Naive thymus-derived CD4-positive, alpha-beta T cell (primary cell): ENCODE measurements around the gene HDDC2. TPM values are rescaled to one million over a fixed set of nuclear protein-coding genes. Genes with fewer than 3 reads are reported as not detected.

Experiments
- ATAC-seq: fragments of 150-1000 bp; cut with Tn5 transposase; 2 replicates; pipeline ENCODE4 v1.10.0; 2021; ENCODE audit warnings: mild to moderate bottlenecking, moderate library complexity
- CTCF ChIA-PET: fragments of 350-600 bp; sonication (Branson Sonifier 250); formaldehyde crosslinking; loops from one replicate; lab custom pipeline; 2021; ENCODE audit warnings: antibody characterized with exemption; lab: Charles Lee
- POLR2A ChIA-PET: fragments of 350-600 bp; sonication (Branson Sonifier 250); formaldehyde crosslinking; loops from one replicate; lab custom pipeline; 2021; ENCODE audit warnings: antibody characterized with exemption, inconsistent platforms; lab: Charles Lee
- DNase-seq, 9 donors: peaks; one replicate each; pipeline versions ENCODE4 v3.0.0 to v3.0.0-alpha.2; 2020 to 2022; ENCODE audit warnings: mixed read lengths in 1 of 9
- H3K27ac ChIP-seq: one replicate; pipeline ENCODE4 v1.7.0; 2013; ENCODE audit warnings: mild to moderate bottlenecking, low read depth, low read length, moderate library complexity
- H3K27me3 ChIP-seq, 2 donors: one replicate each; pipeline ENCODE4 v1.7.0; 2013; ENCODE audit warnings: low read length in 2 of 2, mild to moderate bottlenecking in 2 of 2, moderate library complexity in 2 of 2; ENCODE audit not compliant: control insufficient read depth in 2 of 2, insufficient read depth in 2 of 2
- H3K36me3 ChIP-seq, 3 experiments: 1 replicate in 2 of 3; 2 replicates in 1 of 3; pipeline ENCODE4 v1.7.0; 2013; ENCODE audit warnings: low read length in 3 of 3, mild to moderate bottlenecking in 3 of 3, moderate library complexity in 1 of 3; ENCODE audit not compliant: insufficient read depth in 3 of 3, control insufficient read depth in 2 of 3
- H3K4me1 ChIP-seq, 2 donors: one replicate each; pipeline ENCODE4 v1.7.0; 2013; ENCODE audit warnings: low read length in 2 of 2, mild to moderate bottlenecking in 2 of 2, moderate library complexity in 1 of 2; ENCODE audit not compliant: control insufficient read depth in 2 of 2, insufficient read depth in 2 of 2
- H3K4me3 ChIP-seq: 2 replicates; pipeline ENCODE4 v1.7.0; 2013; ENCODE audit warnings: mild to moderate bottlenecking, low read length
- H3K9me3 ChIP-seq, 3 experiments: 1 replicate in 2 of 3; 2 replicates in 1 of 3; pipeline ENCODE4 v1.7.0; 2013; ENCODE audit warnings: low read length in 3 of 3; ENCODE audit not compliant: control insufficient read depth in 2 of 3
- H3K27ac Mint-ChIP-seq, 9 donors: one replicate each; pipeline ENCODE4 v1.8.0; 2020 to 2022; ENCODE audit warnings: mixed read lengths in 9 of 9, mild to moderate bottlenecking in 8 of 9, moderate library complexity in 5 of 9, inconsistent platforms in 2 of 9
- H3K27me3 Mint-ChIP-seq, 5 donors: one replicate each; pipeline ENCODE4 v1.8.0; 2021 to 2022; ENCODE audit warnings: mixed read lengths in 5 of 5, mild to moderate bottlenecking in 1 of 5
- H3K36me3 Mint-ChIP-seq, 5 donors: one replicate each; pipeline ENCODE4 v1.8.0; 2020 to 2022; ENCODE audit warnings: mixed read lengths in 5 of 5, mild to moderate bottlenecking in 3 of 5, inconsistent platforms in 1 of 5
- H3K4me1 Mint-ChIP-seq, 7 donors: one replicate each; pipeline ENCODE4 v1.8.0; 2020 to 2022; ENCODE audit warnings: mixed read lengths in 7 of 7, mild to moderate bottlenecking in 3 of 7, inconsistent platforms in 1 of 7
- H3K4me3 Mint-ChIP-seq, 10 donors: one replicate each; pipeline ENCODE4 v1.8.0; 2020 to 2022; ENCODE audit warnings: mild to moderate bottlenecking in 10 of 10, mixed read lengths in 10 of 10, moderate library complexity in 6 of 10, inconsistent platforms in 2 of 10
- H3K9me3 Mint-ChIP-seq, 11 donors: one replicate each; pipeline ENCODE4 v1.8.0; 2020 to 2022; ENCODE audit warnings: mixed read lengths in 11 of 11, mild to moderate bottlenecking in 4 of 11, inconsistent platforms in 1 of 11, moderate library complexity in 1 of 11
- intact Hi-C, 2 donors: fragments of 100-400 bp; cut with micrococcal nuclease; formaldehyde crosslinking; loops; one replicate each; pipeline ENCODE4 v1.15.1; 2023
- polyA plus RNA-seq, 2 donors: library from polyadenylated mRNA; unstranded; fragments of 300-500 nt; fragmentation: Illumina TruSeq; gene quantifications; one replicate each; pipeline ENCODE4 v1.2.3, GENCODE V29; 2021
- total RNA-seq, 6 experiments: library from RNA in 5 of 6; stranded (reverse) in 5 of 6; gene quantifications; 1 replicate in 5 of 6; 2 replicates in 1 of 6; pipeline ENCODE4 v1.2.3 and lab custom pipeline; 2021 to 2026

HDDC2 gene
- total and polyA plus RNA-seq, 7 experiments from 2014 or later, result 33.4 to 116 (median 55.1) TPM

GRCh38 chr6:125302840-125303511 is 1.2 kb upstream of the HDDC2 start:
- peak overlapping the region; percentile 83 to 95 (median 92) for H3K4me3 Mint-ChIP-seq
- intact Hi-C loops, result loop anchor here (1.0 to 10.0 kb wide), 14 partner anchors 8 to 1964 kb away; partner anchors contain the start of genes CENPW (in 2 of the 2), HINT3 (in 2 of the 2), RNF146 (in 2 of the 2) and TPD52L1 (in 2 of the 2)
- Histone ChIP-seq H3K27ac (peak overlapping the region; percentile 76), H3K27me3 (no peaks in the 10 kb centered on the region), H3K4me1 (peaks cover 25 to 34% of the 10 kb centered on the region in 2 donors), H3K9me3 (no peaks in the 10 kb centered on the region), H3K36me3 (peaks cover 0 to 8% (median 0%) of the 10 kb centered on the region in 3 experiments), H3K4me3 (no peak overlapping the region)
- H3K27me3 Mint-ChIP-seq, result peaks cover 0 to 41% (median 3%) of the 10 kb centered on the region in 5 donors
- ATAC-seq, result peak; percentile 83
- ChIA-PET POLR2A (interaction anchor here (0.5 to 3.5 kb wide), 8 partner anchors 9 to 691 kb away, joined by 3 to 23 read pairs (median 4); partner anchors contain the start of genes HEY2 and NCOA7), CTCF (interaction anchor here (0.6 kb wide), 1 partner anchor 8 kb away, joined by 3 read pairs; no protein-coding TSS in a partner anchor)
- peaks cover 0 to 3% (median 0%) of the 10 kb centered on the region in 11 donors for H3K9me3 Mint-ChIP-seq
- peaks cover 35 to 55% (median 53%) of the 10 kb centered on the region in 7 donors for H3K4me1 Mint-ChIP-seq
- H3K27ac Mint-ChIP-seq, result peak overlapping the region; percentile 64 to 95 (median 85)
- peak in 7 of 9 donors; percentile 16 to 65 (median 51) for DNase-seq
- peaks cover 11 to 26% (median 14%) of the 10 kb centered on the region in 5 donors for H3K36me3 Mint-ChIP-seq

DNA sequence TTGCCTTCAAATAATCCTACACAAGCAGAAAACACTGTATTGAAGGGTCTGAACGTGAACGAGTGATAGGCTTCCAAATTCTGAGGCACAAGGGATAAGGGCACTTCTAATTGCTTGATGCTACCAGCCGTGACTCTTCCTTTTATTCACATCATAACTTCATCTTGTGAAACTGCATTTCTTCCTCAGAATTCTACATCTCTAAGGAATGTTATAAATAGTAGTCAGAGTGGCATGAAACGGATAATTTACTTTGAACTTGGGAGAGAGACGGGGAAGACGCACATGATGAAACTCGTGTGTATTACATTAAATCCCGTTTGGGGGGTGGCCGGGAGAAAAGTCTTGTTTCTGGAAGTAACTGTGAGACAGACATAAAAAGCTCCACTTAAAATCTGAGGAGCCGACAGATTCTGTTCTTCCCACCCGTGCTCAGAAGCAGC is 754 bp downstream of the HDDC2 start:
- H3K36me3 ChIP-seq, result peaks cover 0 to 24% (median 0%) of the 10 kb centered on the region in 3 experiments
- H3K27ac ChIP-seq, result peak overlapping the region; percentile 76
- peaks cover 25 to 34% of the 10 kb centered on the region in 2 donors for H3K4me1 ChIP-seq
- Mint-ChIP-seq H3K4me1 (peaks cover 43 to 70% (median 66%) of the 10 kb centered on the region in 7 donors), H3K27ac (peak overlapping the region; percentile 57 to 93 (median 90)), H3K9me3 (peaks cover 0 to 3% (median 0%) of the 10 kb centered on the region in 11 donors), H3K27me3 (peaks cover 0 to 22% (median 0%) of the 10 kb centered on the region in 5 donors), H3K36me3 (peaks cover 19 to 40% (median 24%) of the 10 kb centered on the region in 5 donors), H3K4me3 (peak overlapping the region; percentile 83 to 95 (median 92))
- no peaks in the 10 kb centered on the region for H3K27me3 ChIP-seq
- H3K4me3 ChIP-seq, result peak overlapping the region; percentile 61
- H3K9me3 ChIP-seq, result no peaks in the 10 kb centered on the region
- ChIA-PET CTCF (interaction anchor here (1.2 to 2.3 kb wide), 2 partner anchors 10 to 455 kb away, joined by 4 to 5 read pairs; no protein-coding TSS in a partner anchor), POLR2A (interaction anchor here (1.3 to 3.5 kb wide), 6 partner anchors 236 to 656 kb away, joined by 3 to 23 read pairs (median 12); partner anchors contain the start of genes HEY2, HINT3 and NCOA7)
- intact Hi-C loops, result loop anchor here (1.0 to 10.0 kb wide), 9 partner anchors 149 to 1966 kb away; partner anchors contain the start of genes CENPW (in 2 of the 2), HEY2 (in 1 of the 2), HINT3 (in 1 of the 2) and RNF146 (in 1 of the 2)
- DNase-seq (peak in 2 of 9 donors; percentile 9 to 10), ATAC-seq (no peak)

DNA sequence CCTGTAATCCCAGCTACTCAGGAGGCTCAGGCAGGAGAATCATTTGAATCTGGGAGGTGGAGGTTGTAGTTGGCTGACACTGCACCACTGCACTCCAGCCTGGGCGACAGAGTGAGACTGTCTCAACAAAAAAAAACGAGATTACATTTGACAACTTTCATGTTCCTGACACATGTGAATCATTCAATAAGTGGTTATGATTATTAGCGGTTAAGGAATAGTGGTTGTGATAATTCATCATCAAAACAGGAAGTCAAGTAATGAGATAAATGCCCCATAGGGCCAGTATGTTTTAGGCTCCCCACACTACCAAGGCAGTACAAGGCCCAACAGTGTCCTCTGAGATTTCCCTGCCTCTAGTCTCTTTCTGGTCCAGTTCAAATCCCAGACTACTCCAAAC is 2.5 kb downstream of the HDDC2 start:
- Histone ChIP-seq H3K27ac (no peak overlapping the region), H3K9me3 (no peaks in the 10 kb centered on the region), H3K4me1 (peaks cover 23 to 34% of the 10 kb centered on the region in 2 donors), H3K36me3 (peaks cover 0 to 27% (median 6%) of the 10 kb centered on the region in 3 experiments), H3K27me3 (no peaks in the 10 kb centered on the region), H3K4me3 (no peak overlapping the region)
- Mint-ChIP-seq H3K36me3 (peaks cover 19 to 52% (median 30%) of the 10 kb centered on the region in 5 donors), H3K27me3 (peaks cover 0 to 6% (median 0%) of the 10 kb centered on the region in 5 donors), H3K4me1 (peaks cover 55 to 83% (median 78%) of the 10 kb centered on the region in 7 donors), H3K27ac (peak overlapping the region in 8 of 9 donors; percentile 4 to 92 (median 60)), H3K4me3 (peak overlapping the region in 7 of 10 donors; percentile 7 to 95 (median 86)), H3K9me3 (peaks cover 0 to 3% (median 0%) of the 10 kb centered on the region in 11 donors)
- intact Hi-C loops, result no loop called here
- ChIA-PET POLR2A (interaction anchor here (0.6 to 0.9 kb wide), 2 partner anchors 467 to 687 kb away, joined by 3 read pairs; partner anchors contain the start of gene TRMT11), CTCF (interaction anchor here (1.3 kb wide), 1 partner anchor 452 kb away, joined by 3 read pairs; no protein-coding TSS in a partner anchor)
- ATAC-seq (no peak), DNase-seq (no peak)

DNA sequence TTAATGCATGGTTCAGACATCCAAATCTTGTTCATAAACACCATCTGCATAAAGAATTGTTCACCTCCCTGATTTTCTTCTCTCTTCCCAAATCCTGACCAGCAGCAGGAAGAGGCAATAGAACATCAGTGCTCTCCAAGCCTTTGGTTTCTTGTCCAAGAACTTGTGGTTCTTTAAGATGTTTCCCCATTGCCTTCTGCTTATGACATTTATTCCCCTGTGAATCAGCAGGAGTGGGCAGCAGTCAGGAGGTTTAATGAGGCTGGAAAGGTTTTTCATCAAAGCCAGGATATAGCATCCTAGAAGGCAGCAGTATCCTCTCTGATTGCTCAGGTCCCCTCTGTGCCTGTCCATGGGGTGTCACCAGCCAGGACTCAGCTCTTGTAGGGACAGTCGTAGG is 5.3 kb downstream of the HDDC2 start:
- H3K4me3 Mint-ChIP-seq, result no peak overlapping the region
- Histone ChIP-seq H3K9me3 (no peaks in the 10 kb centered on the region), H3K4me3 (no peak overlapping the region), H3K27me3 (no peaks in the 10 kb centered on the region), H3K4me1 (peaks cover 0 to 18% of the 10 kb centered on the region in 2 donors), H3K27ac (no peak overlapping the region), H3K36me3 (peaks cover 6 to 42% (median 7%) of the 10 kb centered on the region in 3 experiments)
- ATAC-seq (no peak), DNase-seq (no peak)
- H3K36me3 Mint-ChIP-seq, result peaks cover 26 to 71% (median 51%) of the 10 kb centered on the region in 5 donors
- H3K27me3 Mint-ChIP-seq, result no peaks in the 10 kb centered on the region
- ChIA-PET CTCF (no interaction called here), POLR2A (no interaction called here)
- H3K4me1 Mint-ChIP-seq, result peaks cover 41 to 79% (median 68%) of the 10 kb centered on the region in 7 donors
- no peaks in the 10 kb centered on the region for H3K9me3 Mint-ChIP-seq
- intact Hi-C loops, result no loop called here
- peak overlapping the region in 4 of 9 donors; percentile 24 to 50 (median 40) for H3K27ac Mint-ChIP-seq

GRCh38 chr6:125294925-125295324 is 6.8 kb downstream of the HDDC2 start:
- intact Hi-C loops, result no loop called here
- ChIA-PET POLR2A (no interaction called here), CTCF (no interaction called here)
- H3K36me3 Mint-ChIP-seq, result peaks cover 26 to 81% (median 65%) of the 10 kb centered on the region in 5 donors
- Histone ChIP-seq H3K9me3 (no peaks in the 10 kb centered on the region), H3K4me3 (no peak overlapping the region), H3K27me3 (no peaks in the 10 kb centered on the region), H3K27ac (no peak overlapping the region), H3K36me3 (peaks cover 6 to 54% (median 15%) of the 10 kb centered on the region in 3 experiments), H3K4me1 (peaks cover 0 to 12% of the 10 kb centered on the region in 2 donors)
- DNase-seq (no peak), ATAC-seq (no peak)
- peak overlapping the region in 2 of 9 donors; percentile 10 to 20 for H3K27ac Mint-ChIP-seq
- peaks cover 28 to 65% (median 54%) of the 10 kb centered on the region in 7 donors for H3K4me1 Mint-ChIP-seq
- H3K9me3 Mint-ChIP-seq, result no peaks in the 10 kb centered on the region
- H3K27me3 Mint-ChIP-seq, result no peaks in the 10 kb centered on the region
- H3K4me3 Mint-ChIP-seq, result no peak overlapping the region

- intact Hi-C loops, result no loop called here
- DNase-seq, result no peak
- no peak for ATAC-seq
- Mint-ChIP-seq H3K27ac (peak overlapping the region in 3 of 9 donors; percentile 15 to 73 (median 53)), H3K36me3 (peaks cover 22 to 79% (median 64%) of the 10 kb centered on the region in 5 donors), H3K4me1 (peaks cover 21 to 58% (median 46%) of the 10 kb centered on the region in 7 donors), H3K9me3 (peaks cover 0 to 4% (median 0%) of the 10 kb centered on the region in 11 donors), H3K4me3 (no peak overlapping the region), H3K27me3 (no peaks in the 10 kb centered on the region)
- ChIA-PET CTCF (interaction anchor here (0.6 kb wide), 2 partner anchors 180 to 463 kb away, joined by 3 read pairs; no protein-coding TSS in a partner anchor), POLR2A (interaction anchor here (0.9 kb wide), 2 partner anchors 9 to 484 kb away, joined by 3 read pairs; no protein-coding TSS in a partner anchor)
- Histone ChIP-seq H3K4me3 (no peak overlapping the region), H3K27me3 (no peaks in the 10 kb centered on the region), H3K4me1 (peaks cover 0 to 8% of the 10 kb centered on the region in 2 donors), H3K27ac (no peak overlapping the region), H3K9me3 (no peaks in the 10 kb centered on the region), H3K36me3 (peaks cover 6 to 52% (median 15%) of the 10 kb centered on the region in 3 experiments)
Observed at GRCh38 chr6:125294036-125294435, 7.7 kb downstream of the HDDC2 start.
